SK-N-MC (cell line): Measurements from ENCODE around the gene ATF5.
"Not testable (repeated sequence)": the region's sequence is repeated elsewhere in the genome, so short reads cannot be mapped to it uniquely, and the experiment has no call there.

Source experiments
- DNase-seq: peaks from one replicate; pipeline ENCODE4 v3.0.0-alpha.2; 2011; ENCODE audit warnings: low read depth, low spot score
- H3K27ac ChIP-seq: fragments of 200-600 bp; sonication (generic); 2 replicates; pipeline ENCODE4 v1.5.1; 2016; ENCODE audit warnings: mixed run types
- H3K36me3 ChIP-seq: fragments of 200-600 bp; sonication (generic); 2 replicates; pipeline ENCODE4 v1.6.1; 2017; ENCODE audit warnings: antibody characterized with exemption, low read length, mixed read lengths; ENCODE audit not compliant: insufficient read depth
- H3K4me3 ChIP-seq: fragments of 200-600 bp; sonication (generic); 2 replicates; pipeline ENCODE4 v1.5.1; 2016
- H3K9ac ChIP-seq: fragments of 200-600 bp; sonication (generic); 2 replicates; pipeline ENCODE4 v1.8.0; 2017; ENCODE audit warnings: mixed run types, mixed read lengths; ENCODE audit not compliant: insufficient read length
- H3K9me3 ChIP-seq: fragments of 200-600 bp; sonication (generic); 2 replicates; pipeline ENCODE4 v1.6.1; 2017; ENCODE audit warnings: low read depth, mild to moderate bottlenecking, antibody characterized with exemption, low read length, moderate library complexity, mixed read lengths
- EZH2 ChIP-seq: fragments of 200-600 bp; sonication (generic); IDR thresholded peaks from one replicate; pipeline ENCODE4 v1.6.1; 2017; ENCODE audit warnings: antibody characterized with exemption
- FOXP2 ChIP-seq: optimal IDR thresholded peaks from 2 replicates; pipeline ENCODE3; 2011; ENCODE audit warnings: mild to moderate bottlenecking, moderate library complexity; ENCODE audit not compliant: insufficient read depth; ENCODE audit errors: extremely low read length, control extremely low read depth
- POLR2AphosphoS5 ChIP-seq: IDR thresholded peaks from 2 replicates; pipeline ENCODE4 v1.6.1; 2012; ENCODE audit warnings: mild to moderate bottlenecking, low read depth, low read length, borderline replicate concordance

ATF5 gene

GRCh38 chr19:49936549-49936948 is 7.5 kb downstream of the ATF5 start:
- no peaks in the 10 kb centered on the region for H3K9me3 ChIP-seq
- H3K9ac ChIP-seq = no peak overlapping the region
- H3K27ac ChIP-seq = peak overlapping the region; percentile 60; the same call in 1 of the 2 replicates
- H3K36me3 ChIP-seq = peaks cover 21% of the 10 kb centered on the region
- TF ChIP-seq FOXP2 = no peak
- no peak for TF ChIP-seq EZH2
- no peak for TF ChIP-seq POLR2AphosphoS5
- DNase-seq = no peak
- H3K4me3 ChIP-seq = no peak overlapping the region

- H3K4me3 ChIP-seq = peak overlapping the region; percentile 68
- DNase-seq = no peak
- peaks cover 8% of the 10 kb centered on the region for H3K36me3 ChIP-seq
- no peak overlapping the region for H3K27ac ChIP-seq
- no peaks in the 10 kb centered on the region for H3K9me3 ChIP-seq
- TF ChIP-seq FOXP2 (no peak), EZH2 (no peak), POLR2AphosphoS5 (no peak)
- no peak overlapping the region for H3K9ac ChIP-seq
Observed at GRCh38 chr19:49937750-49938381, 8.9 kb downstream of the ATF5 start.

GRCh38 chr19:49938662-49939061 is 9.7 kb downstream of the ATF5 start:
- DNase-seq = no peak
- no peak overlapping the region for H3K9ac ChIP-seq
- peaks cover under 1% of the 10 kb centered on the region; the same call in 1 of the 2 replicates for H3K36me3 ChIP-seq
- H3K4me3 ChIP-seq = no peak overlapping the region
- H3K27ac ChIP-seq = no peak overlapping the region
- TF ChIP-seq FOXP2 (no peak), EZH2 (no peak), POLR2AphosphoS5 (no peak)
- no peaks in the 10 kb centered on the region for H3K9me3 ChIP-seq

- H3K36me3 ChIP-seq = no peaks in the 10 kb centered on the region
- no peak overlapping the region for H3K27ac ChIP-seq
- TF ChIP-seq FOXP2 = no peak
- no peak for TF ChIP-seq POLR2AphosphoS5
- no peak for TF ChIP-seq EZH2
- H3K4me3 ChIP-seq = no peak overlapping the region
- H3K9me3 ChIP-seq = no peaks in the 10 kb centered on the region
- no peak for DNase-seq
- H3K9ac ChIP-seq = no peak overlapping the region
Observed at GRCh38 chr19:49939721-49940481, 10.9 kb downstream of the ATF5 start.

GRCh38 chr19:49940482-49940791 is 11.4 kb downstream of the ATF5 start:
- Histone ChIP-seq H3K9me3 (no peaks in the 10 kb centered on the region), H3K27ac (no peak overlapping the region), H3K36me3 (no peaks in the 10 kb centered on the region), H3K4me3 (no peak overlapping the region), H3K9ac (no peak overlapping the region)
- no peak for TF ChIP-seq POLR2AphosphoS5
- no peak for TF ChIP-seq FOXP2
- TF ChIP-seq EZH2 = no peak
- DNase-seq = no peak

GRCh38 chr19:49944567-49944966 is 15.6 kb downstream of the ATF5 start:
- not testable (repeated sequence) for H3K9me3 ChIP-seq, H3K36me3 ChIP-seq, H3K27ac ChIP-seq, DNase-seq, H3K4me3 ChIP-seq, H3K9ac ChIP-seq

- no peak overlapping the region for H3K9ac ChIP-seq
- no peaks in the 10 kb centered on the region for H3K36me3 ChIP-seq
- H3K9me3 ChIP-seq = no peaks in the 10 kb centered on the region
- TF ChIP-seq FOXP2 = no peak
- no peak for TF ChIP-seq POLR2AphosphoS5
- TF ChIP-seq EZH2 = no peak
- DNase-seq = no peak
- H3K4me3 ChIP-seq = no peak overlapping the region
- no peak overlapping the region for H3K27ac ChIP-seq
Observed at GRCh38 chr19:49946415-49946814, 17.4 kb downstream of the ATF5 start.

GRCh38 chr19:49949742-49950589 is 21.0 kb downstream of the ATF5 start:
- DNase-seq = no peak
- Histone ChIP-seq H3K9me3 (no peaks in the 10 kb centered on the region), H3K36me3 (no peaks in the 10 kb centered on the region), H3K27ac (no peak overlapping the region), H3K9ac (no peak overlapping the region), H3K4me3 (no peak overlapping the region)
- no peak for TF ChIP-seq FOXP2
- no peak for TF ChIP-seq EZH2
- TF ChIP-seq POLR2AphosphoS5 = no peak
